ENCODE data around the gene COQ8A. TPM values are rescaled to one million over a fixed set of nuclear protein-coding genes. Genes with fewer than 3 reads are reported as not detected.

The COQ8A gene
- polyA plus RNA-seq, 1 experiment, result 5.3 TPM

DNA sequence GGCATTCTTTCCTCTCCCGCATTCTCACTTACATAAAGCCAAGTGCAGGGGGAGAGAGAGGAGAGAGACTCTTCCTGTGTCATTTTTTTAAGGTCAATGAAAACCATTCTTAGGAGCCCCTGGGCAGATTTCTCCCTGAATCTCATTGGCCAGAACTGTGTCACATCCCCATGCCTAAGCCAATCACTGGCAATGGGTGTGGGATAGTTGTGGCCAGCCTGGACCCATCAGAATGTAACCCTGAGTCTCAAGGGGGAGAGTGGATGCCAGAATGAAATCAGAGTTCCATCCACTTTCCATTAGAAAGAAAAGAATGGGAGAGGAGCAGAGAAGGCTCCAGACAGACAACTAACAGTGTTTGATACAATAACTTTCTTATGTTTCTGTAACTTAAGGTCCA, 31.2 kb upstream of the COQ8A start:
- TF ChIP-seq, protein P1, sequence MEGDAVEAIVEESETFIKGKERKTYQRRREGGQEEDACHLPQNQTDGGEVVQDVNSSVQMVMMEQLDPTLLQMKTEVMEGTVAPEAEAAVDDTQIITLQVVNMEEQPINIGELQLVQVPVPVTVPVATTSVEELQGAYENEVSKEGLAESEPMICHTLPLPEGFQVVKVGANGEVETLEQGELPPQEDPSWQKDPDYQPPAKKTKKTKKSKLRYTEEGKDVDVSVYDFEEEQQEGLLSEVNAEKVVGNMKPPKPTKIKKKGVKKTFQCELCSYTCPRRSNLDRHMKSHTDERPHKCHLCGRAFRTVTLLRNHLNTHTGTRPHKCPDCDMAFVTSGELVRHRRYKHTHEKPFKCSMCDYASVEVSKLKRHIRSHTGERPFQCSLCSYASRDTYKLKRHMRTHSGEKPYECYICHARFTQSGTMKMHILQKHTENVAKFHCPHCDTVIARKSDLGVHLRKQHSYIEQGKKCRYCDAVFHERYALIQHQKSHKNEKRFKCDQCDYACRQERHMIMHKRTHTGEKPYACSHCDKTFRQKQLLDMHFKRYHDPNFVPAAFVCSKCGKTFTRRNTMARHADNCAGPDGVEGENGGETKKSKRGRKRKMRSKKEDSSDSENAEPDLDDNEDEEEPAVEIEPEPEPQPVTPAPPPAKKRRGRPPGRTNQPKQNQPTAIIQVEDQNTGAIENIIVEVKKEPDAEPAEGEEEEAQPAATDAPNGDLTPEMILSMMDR (IDR thresholded peaks at IDR 0.05; ENCODE audit: low read depth, low read length), result no peak
- no peaks in the 10 kb centered on the region for H3K9me3 ChIP-seq (ENCODE audit: control insufficient read depth, insufficient read depth, low read length)
- H3K4me3 ChIP-seq (ENCODE audit: low read depth, low read length), result no peak overlapping the region
- H3K27ac ChIP-seq (ENCODE audit: low read depth, low read length), result no peak overlapping the region
- CTCF ChIA-PET, result no interaction called here
- no peak for DNase-seq (ENCODE audit: low read depth, low spot score)
- POLR2A ChIA-PET, result no interaction called here
- H3K27me3 ChIP-seq (ENCODE audit: control insufficient read depth, insufficient read depth, low read length), result no peaks in the 10 kb centered on the region

DNA sequence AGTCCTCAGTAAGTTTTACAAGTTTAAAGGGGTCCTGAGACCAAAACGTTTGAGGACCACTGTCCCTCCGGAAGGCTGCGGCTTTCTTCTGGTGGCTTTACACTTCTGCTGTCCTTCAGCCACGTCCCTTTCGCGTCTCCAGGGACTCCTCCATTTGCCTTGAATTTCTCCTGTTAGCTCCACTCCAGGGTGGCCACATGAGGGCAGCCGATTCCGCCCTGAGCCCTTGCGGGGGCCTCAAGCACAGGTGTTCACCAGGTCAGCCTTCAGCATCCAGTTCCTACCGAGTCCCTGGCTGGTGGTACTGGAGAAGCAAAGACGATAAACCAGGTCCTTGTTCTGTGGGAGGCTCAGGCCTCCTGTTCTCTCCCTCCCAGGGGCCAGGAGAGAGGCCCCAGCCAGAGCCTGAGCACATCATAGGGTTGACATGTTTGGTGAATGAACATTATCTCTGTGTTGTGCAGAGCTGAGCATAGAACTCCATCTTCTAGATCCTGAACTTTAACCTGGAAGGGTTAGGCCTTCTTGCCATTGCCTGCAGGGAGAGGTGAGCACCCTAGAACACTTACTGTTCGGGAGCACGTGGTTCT, 27.4 kb upstream of the COQ8A start:
- ChIA-PET CTCF (interaction anchor here (0.5 to 1.0 kb wide), 5 partner anchors 19 to 535 kb away, joined by 3 to 4 read pairs (median 3); no protein-coding TSS in a partner anchor), POLR2A (interaction anchor here (1.6 kb wide), 1 partner anchor 27 kb away, joined by 10 read pairs; the partner anchor contains the start of gene COQ8A)
- TF ChIP-seq, protein P1 (IDR thresholded peaks at IDR 0.05; ENCODE audit: low read depth, low read length), result peak; percentile 47
- Histone ChIP-seq H3K27ac (ENCODE audit: low read depth, low read length) (no peak overlapping the region), H3K27me3 (ENCODE audit: control insufficient read depth, insufficient read depth, low read length) (no peaks in the 10 kb centered on the region), H3K4me3 (ENCODE audit: low read depth, low read length) (no peak overlapping the region), H3K9me3 (ENCODE audit: control insufficient read depth, insufficient read depth, low read length) (no peaks in the 10 kb centered on the region)
- no peak for DNase-seq (ENCODE audit: low read depth, low spot score)

DNA sequence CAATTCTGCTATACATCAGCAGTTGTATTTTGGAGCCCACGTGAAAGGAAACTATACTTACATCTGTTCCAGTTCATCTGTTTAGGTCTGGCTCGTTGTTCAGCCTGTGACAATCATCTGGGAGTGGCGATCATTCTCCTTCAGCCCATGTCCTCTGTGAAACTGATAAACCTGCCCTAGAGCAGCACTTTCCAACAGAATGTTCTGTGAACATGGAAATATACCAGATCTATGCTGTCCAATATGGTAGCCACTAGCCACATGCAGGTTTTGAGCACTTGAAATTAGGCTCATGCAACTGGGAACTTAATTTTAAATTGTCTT, 24.5 kb upstream of the COQ8A start:
- TF ChIP-seq, protein P1 (IDR thresholded peaks at IDR 0.05; ENCODE audit: low read depth, low read length), result no peak
- H3K27me3 ChIP-seq (ENCODE audit: control insufficient read depth, insufficient read depth, low read length), result no peaks in the 10 kb centered on the region
- CTCF ChIA-PET, result no interaction called here
- no peak overlapping the region for H3K4me3 ChIP-seq (ENCODE audit: low read depth, low read length)
- no peak overlapping the region for H3K27ac ChIP-seq (ENCODE audit: low read depth, low read length)
- no peak for DNase-seq (ENCODE audit: low read depth, low spot score)
- no peaks in the 10 kb centered on the region for H3K9me3 ChIP-seq (ENCODE audit: control insufficient read depth, insufficient read depth, low read length)
- POLR2A ChIA-PET, result no interaction called here

GRCh38 chr1:226916497-226916896, 23.6 kb upstream of the COQ8A start:
- Histone ChIP-seq H3K27ac (ENCODE audit: low read depth, low read length) (no peak overlapping the region), H3K27me3 (ENCODE audit: control insufficient read depth, insufficient read depth, low read length) (no peaks in the 10 kb centered on the region), H3K4me3 (ENCODE audit: low read depth, low read length) (no peak overlapping the region), H3K9me3 (ENCODE audit: control insufficient read depth, insufficient read depth, low read length) (no peaks in the 10 kb centered on the region)
- ChIA-PET POLR2A (no interaction called here), CTCF (no interaction called here)
- no peak for DNase-seq (ENCODE audit: low read depth, low spot score)
- TF ChIP-seq, protein P1 (IDR thresholded peaks at IDR 0.05; ENCODE audit: low read depth, low read length), result no peak

- DNase-seq (ENCODE audit: low read depth, low spot score), result no peak
- Histone ChIP-seq H3K4me3 (ENCODE audit: low read depth, low read length) (no peak overlapping the region), H3K27me3 (ENCODE audit: control insufficient read depth, insufficient read depth, low read length) (no peaks in the 10 kb centered on the region), H3K9me3 (ENCODE audit: control insufficient read depth, insufficient read depth, low read length) (no peaks in the 10 kb centered on the region), H3K27ac (ENCODE audit: low read depth, low read length) (no peak overlapping the region)
- ChIA-PET CTCF (no interaction called here), POLR2A (no interaction called here)
- TF ChIP-seq, protein P1 (IDR thresholded peaks at IDR 0.05; ENCODE audit: low read depth, low read length), result no peak
Measured at GRCh38 chr1:226919587-226919986, 20.5 kb upstream of the COQ8A start.
